Measurements from ENCODE around the gene SRSF4. TPM values are rescaled to one million over a fixed set of nuclear protein-coding genes. Genes with fewer than 3 reads are reported as not detected.
"Not testable (repeated sequence)": the region's sequence is repeated elsewhere in the genome, so short reads cannot be mapped to it uniquely, and the experiment has no call there.

Gene SRSF4
- total and polyA plus RNA-seq, 2 donors (not counting 1 experiment from before 2014, with no cell fraction given): 48.4 to 93.5 TPM

GRCh38 chr1:29223521-29223920, 41.8 kb upstream of the SRSF4 start:
- Histone ChIP-seq H3K9ac (ENCODE audit: low read length) (no peak overlapping the region), H3K4me1 (ENCODE audit: control insufficient read depth in 2 of 2, insufficient read depth in 2 of 2, low read length in 2 of 2) (no peaks in the 10 kb centered on the region), H4K20me1 (ENCODE audit: control insufficient read depth, insufficient read depth, low read length, poor library complexity, severe bottlenecking) (no peaks in the 10 kb centered on the region), H2AFZ (ENCODE audit: insufficient read depth, low read depth, low read length, poor library complexity, severe bottlenecking) (no peak overlapping the region), H3K9me3 (ENCODE audit: control extremely low read depth in 1 of 3, control insufficient read depth in 2 of 3, insufficient read depth in 1 of 3, low read length in 2 of 3) (no peaks in the 10 kb centered on the region), H3K4me2 (replicated peaks; ENCODE audit: low read depth, low read length, poor library complexity, severe bottlenecking) (no peak overlapping the region), H3K27me3 (replicated peaks in 1 of 4; ENCODE audit: control extremely low read depth in 1 of 4, control insufficient read depth in 3 of 4, insufficient read depth in 4 of 4, low read length in 3 of 4) (no peaks in the 10 kb centered on the region), H3K4me3 (ENCODE audit: control extremely low read depth in 1 of 5, extremely low read depth in 1 of 5, insufficient read depth in 1 of 5, low read depth in 2 of 5, low read length in 4 of 5) (no peak overlapping the region), H3K79me2 (ENCODE audit: control insufficient read depth, insufficient read depth, low read length) (peaks cover 2% of the 10 kb centered on the region), H3K27ac (ENCODE audit: low read length in 2 of 2) (no peak overlapping the region), H3K36me3 (replicated peaks in 1 of 2; ENCODE audit: control extremely low read depth in 1 of 2, control insufficient read depth in 1 of 2, extremely low read depth in 1 of 2, insufficient read depth in 2 of 2, low read length in 1 of 2) (peaks cover 3 to 23% of the 10 kb centered on the region in 2 experiments)
- no peak for TF ChIP-seq EZH2 (IDR thresholded peaks at IDR 0.05; ENCODE audit: borderline replicate concordance, insufficient read depth, low read depth, low read length, poor library complexity, severe bottlenecking)
- TF ChIP-seq, protein P1, sequence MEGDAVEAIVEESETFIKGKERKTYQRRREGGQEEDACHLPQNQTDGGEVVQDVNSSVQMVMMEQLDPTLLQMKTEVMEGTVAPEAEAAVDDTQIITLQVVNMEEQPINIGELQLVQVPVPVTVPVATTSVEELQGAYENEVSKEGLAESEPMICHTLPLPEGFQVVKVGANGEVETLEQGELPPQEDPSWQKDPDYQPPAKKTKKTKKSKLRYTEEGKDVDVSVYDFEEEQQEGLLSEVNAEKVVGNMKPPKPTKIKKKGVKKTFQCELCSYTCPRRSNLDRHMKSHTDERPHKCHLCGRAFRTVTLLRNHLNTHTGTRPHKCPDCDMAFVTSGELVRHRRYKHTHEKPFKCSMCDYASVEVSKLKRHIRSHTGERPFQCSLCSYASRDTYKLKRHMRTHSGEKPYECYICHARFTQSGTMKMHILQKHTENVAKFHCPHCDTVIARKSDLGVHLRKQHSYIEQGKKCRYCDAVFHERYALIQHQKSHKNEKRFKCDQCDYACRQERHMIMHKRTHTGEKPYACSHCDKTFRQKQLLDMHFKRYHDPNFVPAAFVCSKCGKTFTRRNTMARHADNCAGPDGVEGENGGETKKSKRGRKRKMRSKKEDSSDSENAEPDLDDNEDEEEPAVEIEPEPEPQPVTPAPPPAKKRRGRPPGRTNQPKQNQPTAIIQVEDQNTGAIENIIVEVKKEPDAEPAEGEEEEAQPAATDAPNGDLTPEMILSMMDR (IDR thresholded peaks at IDR 0.05): no peak
- ChIA-PET POLR2A (no interaction called here), CTCF (no interaction called here)
- H3K4me1 Mint-ChIP-seq: no peaks in the 10 kb centered on the region
- DNase-seq: no peak
- no peak overlapping the region for H3K27ac Mint-ChIP-seq
- ATAC-seq (ENCODE audit: low read depth): no peak
- 98% methylated on average over 6 of the region's 6 CpGs for WGBS (ENCODE audit: insufficient coverage)
- no peaks in the 10 kb centered on the region for H3K27me3 Mint-ChIP-seq
- H3K9me3 Mint-ChIP-seq (ENCODE audit: insufficient read depth): no peaks in the 10 kb centered on the region
- H3K4me3 Mint-ChIP-seq: no peak overlapping the region
- intact Hi-C loops (cut with micrococcal nuclease): no loop called here

DNA sequence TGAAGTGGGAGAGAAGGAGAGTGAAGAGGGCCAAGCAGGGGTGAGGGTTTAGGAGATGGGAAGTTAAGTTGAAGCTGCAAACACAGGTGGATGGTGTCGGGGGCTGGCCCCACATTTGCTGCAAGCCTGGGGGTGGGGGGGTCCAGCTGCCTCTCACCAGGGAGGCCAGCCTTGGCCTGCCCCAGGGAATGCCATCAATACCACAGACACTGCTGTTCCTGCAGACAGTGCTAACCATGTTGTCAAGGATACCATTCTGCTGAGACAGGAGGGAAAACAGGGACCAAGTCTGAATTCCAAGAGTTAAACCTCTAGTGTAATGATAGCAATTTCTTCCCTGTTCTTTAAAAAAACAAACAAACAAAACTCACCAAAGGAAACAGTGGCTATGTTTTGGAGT, 41.0 kb upstream of the SRSF4 start:
- Mint-ChIP-seq H3K4me3 (no peak overlapping the region), H3K4me1 (no peaks in the 10 kb centered on the region), H3K9me3 (ENCODE audit: insufficient read depth) (no peaks in the 10 kb centered on the region), H3K27me3 (no peaks in the 10 kb centered on the region), H3K27ac (no peak overlapping the region)
- POLR2A ChIA-PET: no interaction called here
- CTCF ChIA-PET: interaction anchor here (0.8 kb wide), 1 partner anchor 197 kb away, joined by 3 read pairs; no protein-coding TSS in a partner anchor
- H3K36me3 ChIP-seq (replicated peaks in 1 of 2; ENCODE audit: control extremely low read depth in 1 of 2, control insufficient read depth in 1 of 2, extremely low read depth in 1 of 2, insufficient read depth in 2 of 2, low read length in 1 of 2): peaks cover 3 to 23% of the 10 kb centered on the region in 2 experiments
- H3K79me2 ChIP-seq (ENCODE audit: control insufficient read depth, insufficient read depth, low read length): no peaks in the 10 kb centered on the region
- H3K4me2 ChIP-seq (replicated peaks; ENCODE audit: low read depth, low read length, poor library complexity, severe bottlenecking): no peak overlapping the region
- TF ChIP-seq, protein P1 (IDR thresholded peaks at IDR 0.05): no peak
- no peak for TF ChIP-seq EZH2 (IDR thresholded peaks at IDR 0.05; ENCODE audit: borderline replicate concordance, insufficient read depth, low read depth, low read length, poor library complexity, severe bottlenecking)
- H3K9ac ChIP-seq (ENCODE audit: low read length): no peak overlapping the region
- H3K9me3 ChIP-seq (ENCODE audit: control extremely low read depth in 1 of 3, control insufficient read depth in 2 of 3, insufficient read depth in 1 of 3, low read length in 2 of 3): no peaks in the 10 kb centered on the region
- intact Hi-C loops (cut with micrococcal nuclease): no loop called here
- no peak overlapping the region for H2AFZ ChIP-seq (ENCODE audit: insufficient read depth, low read depth, low read length, poor library complexity, severe bottlenecking)
- H3K4me1 ChIP-seq (ENCODE audit: control insufficient read depth in 2 of 2, insufficient read depth in 2 of 2, low read length in 2 of 2): no peaks in the 10 kb centered on the region
- H3K27ac ChIP-seq (ENCODE audit: low read length in 2 of 2): no peak overlapping the region
- H3K27me3 ChIP-seq (replicated peaks in 1 of 4; ENCODE audit: control extremely low read depth in 1 of 4, control insufficient read depth in 3 of 4, insufficient read depth in 4 of 4, low read length in 3 of 4): no peaks in the 10 kb centered on the region
- no CpG with 5 or more reads among the region's 1 CpG for WGBS (ENCODE audit: insufficient coverage)
- H3K4me3 ChIP-seq (ENCODE audit: control extremely low read depth in 1 of 5, extremely low read depth in 1 of 5, insufficient read depth in 1 of 5, low read depth in 2 of 5, low read length in 4 of 5): no peak overlapping the region
- no peak for DNase-seq
- no peaks in the 10 kb centered on the region for H4K20me1 ChIP-seq (ENCODE audit: control insufficient read depth, insufficient read depth, low read length, poor library complexity, severe bottlenecking)
- no peak for ATAC-seq (ENCODE audit: low read depth)

- H3K4me1 Mint-ChIP-seq; POLR2A ChIA-PET; H3K27me3 ChIP-seq (replicated peaks in 1 of 4; ENCODE audit: control extremely low read depth in 1 of 4, control insufficient read depth in 3 of 4, insufficient read depth in 4 of 4, low read length in 3 of 4); H3K27ac ChIP-seq (ENCODE audit: low read length in 2 of 2); ATAC-seq (ENCODE audit: low read depth); H3K4me2 ChIP-seq (replicated peaks; ENCODE audit: low read depth, low read length, poor library complexity, severe bottlenecking); H4K20me1 ChIP-seq (ENCODE audit: control insufficient read depth, insufficient read depth, low read length, poor library complexity, severe bottlenecking); H3K9ac ChIP-seq (ENCODE audit: low read length); DNase-seq; H3K9me3 Mint-ChIP-seq (ENCODE audit: insufficient read depth); H3K4me1 ChIP-seq (ENCODE audit: control insufficient read depth in 2 of 2, insufficient read depth in 2 of 2, low read length in 2 of 2); H2AFZ ChIP-seq (ENCODE audit: insufficient read depth, low read depth, low read length, poor library complexity, severe bottlenecking); H3K4me3 Mint-ChIP-seq; H3K4me3 ChIP-seq (ENCODE audit: control extremely low read depth in 1 of 5, extremely low read depth in 1 of 5, insufficient read depth in 1 of 5, low read depth in 2 of 5, low read length in 4 of 5); intact Hi-C loops (cut with micrococcal nuclease); H3K27me3 Mint-ChIP-seq; H3K79me2 ChIP-seq (ENCODE audit: control insufficient read depth, insufficient read depth, low read length); H3K27ac Mint-ChIP-seq; H3K9me3 ChIP-seq (ENCODE audit: control extremely low read depth in 1 of 3, control insufficient read depth in 2 of 3, insufficient read depth in 1 of 3, low read length in 2 of 3): not testable (repeated sequence)
- H3K36me3 ChIP-seq (replicated peaks in 1 of 2; ENCODE audit: control extremely low read depth in 1 of 2, control insufficient read depth in 1 of 2, extremely low read depth in 1 of 2, insufficient read depth in 2 of 2, low read length in 1 of 2): peaks cover 3 to 23% of the 10 kb centered on the region in 2 experiments
- 98% methylated on average over 6 of the region's 6 CpGs for WGBS (ENCODE audit: insufficient coverage)
- CTCF ChIA-PET: interaction anchor here (0.6 to 0.8 kb wide), 2 partner anchors 197 to 1596 kb away, joined by 3 to 4 read pairs; no protein-coding TSS in a partner anchor
Observed at GRCh38 chr1:29222260-29222659, 40.6 kb upstream of the SRSF4 start.
